SIG-M5 treated with dmso at 0.1 percent for 504 hours (cell line): ENCODE data around the gene IMPDH1.
A peak's percentile ranks its signal among the peaks of the same experiment; 100 is the strongest.

ENCODE experiments used
- DNase-seq: peaks from one replicate; lab custom pipeline; 2025; ENCODE audit not compliant: unreplicated experiment; lab: John Stamatoyannopoulos, UW

The IMPDH1 gene

GRCh38 chr7:128406314-128407232 lies 3.2 kb downstream of the IMPDH1 start:
- DNase-seq = no peak

- DNase-seq = peak; percentile 23
Measured at GRCh38 chr7:128405471-128406313, 4.1 kb downstream of the IMPDH1 start.

- DNase-seq = no peak
Measured at GRCh38 chr7:128404886-128405470, 4.8 kb downstream of the IMPDH1 start.

GRCh38 chr7:128404143-128404681 lies 5.6 kb downstream of the IMPDH1 start:
- no peak for DNase-seq

- DNase-seq = no peak
Measured at GRCh38 chr7:128403676-128404075, 6.1 kb downstream of the IMPDH1 start.

GRCh38 chr7:128402356-128402755 lies 7.4 kb downstream of the IMPDH1 start:
- DNase-seq = no peak

- no peak for DNase-seq
Measured at GRCh38 chr7:128400566-128400965, 9.2 kb downstream of the IMPDH1 start.

- no peak for DNase-seq
Measured at GRCh38 chr7:128399991-128400390, 9.8 kb downstream of the IMPDH1 start.

- DNase-seq = no peak
Measured at GRCh38 chr7:128398841-128399135, 11.0 kb downstream of the IMPDH1 start.

GRCh38 chr7:128398016-128398840 lies 11.6 kb downstream of the IMPDH1 start:
- DNase-seq = peak; percentile 12

GRCh38 chr7:128396357-128396756 lies 13.4 kb downstream of the IMPDH1 start:
- DNase-seq = no peak

- no peak for DNase-seq
Measured at GRCh38 chr7:128395748-128396147, 14.0 kb downstream of the IMPDH1 start.

GRCh38 chr7:128394904-128395496 lies 14.8 kb downstream of the IMPDH1 start:
- no peak for DNase-seq

GRCh38 chr7:128393526-128394330 lies 16.1 kb downstream of the IMPDH1 start:
- DNase-seq = no peak

- DNase-seq = no peak
Measured at GRCh38 chr7:128392446-128393327, 17.1 kb downstream of the IMPDH1 start.

- no peak for DNase-seq
Measured at GRCh38 chr7:128391805-128392204, 18.0 kb downstream of the IMPDH1 start.

- no peak for DNase-seq
Measured at GRCh38 chr7:128390871-128391565, 18.8 kb downstream of the IMPDH1 start.
